WERI-Rb-1 (cell line): ENCODE data around the gene TRIL.

Experiments
- DNase-seq: peaks from one replicate; pipeline ENCODE4 v3.0.0-alpha.2; 2020
- H3K27ac ChIP-seq: fragments of 250-450 bp; sonication (Bioruptor Pico); 2 replicates; pipeline ENCODE4 v1.5.1; 2020; ENCODE audit warnings: mild to moderate bottlenecking, moderate library complexity
- H3K27me3 ChIP-seq: fragments of 250-450 bp; sonication (Bioruptor Pico); 2 replicates; pipeline ENCODE4 v1.5.1; 2021; ENCODE audit warnings: mild to moderate bottlenecking, low read depth, moderate library complexity; ENCODE audit not compliant: insufficient read depth, severe bottlenecking
- H3K36me3 ChIP-seq: fragments of 250-450 bp; sonication (Bioruptor Pico); 2 replicates; pipeline ENCODE4 v1.5.1; 2020; ENCODE audit warnings: mild to moderate bottlenecking, moderate library complexity
- H3K4me3 ChIP-seq: 2 replicates; pipeline ENCODE4 v1.5.1; 2011; ENCODE audit warnings: low read depth, mild to moderate bottlenecking, control low read depth, low read length
- H3K9me3 ChIP-seq: fragments of 250-450 bp; sonication (Bioruptor Pico); 2 replicates; pipeline ENCODE4 v1.5.1; 2021; ENCODE audit warnings: mild to moderate bottlenecking, moderate library complexity; ENCODE audit not compliant: severe bottlenecking
- TF ChIP-seq, protein P1 (sequence below): IDR thresholded peaks from 2 replicates; pipeline ENCODE4 v1.5.1; 2011; ENCODE audit warnings: low read depth, mild to moderate bottlenecking, control low read depth, inconsistent platforms, low read length

TRIL gene

DNA sequence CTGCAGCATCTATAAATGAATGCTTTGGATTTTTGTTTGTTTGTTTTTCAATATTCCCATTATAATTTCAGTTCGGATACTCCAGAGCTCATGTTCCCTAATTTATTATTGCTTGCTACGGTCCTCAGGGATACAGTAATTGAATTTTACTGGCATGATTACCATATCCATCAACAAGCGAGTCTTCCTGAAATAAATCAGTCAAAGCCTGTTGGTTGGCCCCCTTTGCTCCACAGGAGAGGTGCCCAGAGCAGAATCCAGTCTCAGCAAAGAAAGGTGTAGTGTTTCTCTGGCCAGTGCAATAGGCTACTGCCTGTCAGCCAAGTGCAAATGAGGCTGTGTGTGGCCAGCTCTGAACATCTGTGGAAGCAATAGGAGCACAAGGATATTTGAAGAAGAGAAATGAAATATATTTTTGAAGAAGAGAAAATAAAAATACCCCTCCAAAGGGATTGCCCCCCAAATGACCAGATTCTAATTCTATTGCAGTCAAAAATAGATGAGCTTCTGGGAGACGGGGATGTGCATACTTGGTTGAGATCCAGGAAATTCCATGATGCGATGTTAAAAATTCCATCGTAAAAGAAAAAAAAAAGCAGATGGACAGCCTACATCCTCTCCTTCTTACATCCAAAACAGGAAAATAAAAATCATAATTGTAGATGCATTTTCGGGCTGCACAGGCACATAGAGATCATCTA lies 18.1 kb downstream of the TRIL start:
- Histone ChIP-seq H3K27ac (no peak overlapping the region), H3K36me3 (no peaks in the 10 kb centered on the region), H3K4me3 (no peak overlapping the region), H3K9me3 (no peaks in the 10 kb centered on the region), H3K27me3 (peaks cover 5% of the 10 kb centered on the region)
- DNase-seq, result no peak
- TF ChIP-seq, protein P1, sequence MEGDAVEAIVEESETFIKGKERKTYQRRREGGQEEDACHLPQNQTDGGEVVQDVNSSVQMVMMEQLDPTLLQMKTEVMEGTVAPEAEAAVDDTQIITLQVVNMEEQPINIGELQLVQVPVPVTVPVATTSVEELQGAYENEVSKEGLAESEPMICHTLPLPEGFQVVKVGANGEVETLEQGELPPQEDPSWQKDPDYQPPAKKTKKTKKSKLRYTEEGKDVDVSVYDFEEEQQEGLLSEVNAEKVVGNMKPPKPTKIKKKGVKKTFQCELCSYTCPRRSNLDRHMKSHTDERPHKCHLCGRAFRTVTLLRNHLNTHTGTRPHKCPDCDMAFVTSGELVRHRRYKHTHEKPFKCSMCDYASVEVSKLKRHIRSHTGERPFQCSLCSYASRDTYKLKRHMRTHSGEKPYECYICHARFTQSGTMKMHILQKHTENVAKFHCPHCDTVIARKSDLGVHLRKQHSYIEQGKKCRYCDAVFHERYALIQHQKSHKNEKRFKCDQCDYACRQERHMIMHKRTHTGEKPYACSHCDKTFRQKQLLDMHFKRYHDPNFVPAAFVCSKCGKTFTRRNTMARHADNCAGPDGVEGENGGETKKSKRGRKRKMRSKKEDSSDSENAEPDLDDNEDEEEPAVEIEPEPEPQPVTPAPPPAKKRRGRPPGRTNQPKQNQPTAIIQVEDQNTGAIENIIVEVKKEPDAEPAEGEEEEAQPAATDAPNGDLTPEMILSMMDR, result no peak

DNA sequence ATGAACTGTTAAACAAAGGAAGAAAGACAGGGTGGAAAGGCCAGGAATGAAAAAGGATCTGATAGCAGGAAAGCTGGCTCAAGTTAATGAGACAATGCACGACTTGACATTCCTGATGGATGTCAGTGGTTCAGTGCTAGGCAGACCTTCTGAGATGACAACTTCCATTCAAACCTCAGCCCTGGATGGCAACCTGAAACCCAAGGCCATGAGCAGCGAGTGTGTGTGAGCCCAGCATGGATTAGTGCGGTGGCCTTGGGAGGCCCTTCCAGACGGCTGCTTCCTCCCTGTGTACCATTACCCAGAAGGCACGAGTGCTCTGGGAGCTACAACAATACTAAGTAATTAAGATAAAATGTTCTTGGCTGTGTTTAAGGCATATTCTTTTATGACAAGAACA lies 18.8 kb downstream of the TRIL start:
- no peaks in the 10 kb centered on the region for H3K36me3 ChIP-seq
- H3K4me3 ChIP-seq, result no peak overlapping the region
- H3K27me3 ChIP-seq, result peaks cover 8% of the 10 kb centered on the region
- no peak overlapping the region for H3K27ac ChIP-seq
- no peaks in the 10 kb centered on the region for H3K9me3 ChIP-seq
- TF ChIP-seq, protein P1, result no peak
- DNase-seq, result peak; percentile 33

DNA sequence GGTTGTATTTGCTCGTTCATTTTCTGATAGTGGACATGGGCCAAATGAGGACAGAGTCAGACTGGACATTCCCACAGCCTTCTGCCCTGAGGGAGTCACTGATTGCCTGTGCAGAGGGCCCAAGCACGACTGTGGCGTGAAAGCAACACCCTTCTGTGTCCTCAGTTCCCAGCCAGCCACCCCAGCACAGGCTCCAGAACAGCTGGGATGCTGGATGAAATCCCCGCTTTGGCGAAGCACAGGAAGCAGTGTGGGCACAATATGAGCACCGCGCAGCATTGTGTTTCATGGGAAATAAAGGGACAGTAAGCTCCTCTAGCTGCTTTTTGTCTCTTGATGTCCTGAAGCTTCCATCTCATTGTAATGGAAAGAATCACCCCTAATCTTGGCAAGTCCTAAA lies 20.5 kb downstream of the TRIL start:
- no peak overlapping the region for H3K4me3 ChIP-seq
- no peak for DNase-seq
- no peaks in the 10 kb centered on the region for H3K36me3 ChIP-seq
- TF ChIP-seq, protein P1, result no peak
- H3K9me3 ChIP-seq, result no peaks in the 10 kb centered on the region
- no peak overlapping the region for H3K27ac ChIP-seq
- peaks cover 16% of the 10 kb centered on the region for H3K27me3 ChIP-seq

DNA sequence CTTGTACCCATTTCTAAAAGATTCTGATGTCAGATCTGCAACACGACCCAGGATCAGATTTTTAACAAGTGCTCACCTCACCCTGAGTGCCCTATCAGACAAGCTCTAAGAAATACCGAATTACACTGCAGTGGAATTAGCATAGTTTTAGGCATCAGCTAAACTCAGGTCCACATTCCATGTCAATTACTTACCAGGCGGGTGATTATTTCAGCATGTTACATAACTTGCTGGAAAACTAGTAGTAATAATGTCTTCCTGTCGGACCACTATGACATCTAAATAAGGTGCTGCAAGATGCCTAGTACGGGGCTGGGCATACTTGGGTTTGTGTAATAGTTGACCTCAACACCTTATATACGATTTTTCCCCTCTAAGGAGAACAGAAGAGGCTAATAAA lies 21.0 kb downstream of the TRIL start:
- no peaks in the 10 kb centered on the region for H3K9me3 ChIP-seq
- TF ChIP-seq, protein P1, result no peak
- no peak for DNase-seq
- no peak overlapping the region for H3K27ac ChIP-seq
- H3K4me3 ChIP-seq, result no peak overlapping the region
- H3K36me3 ChIP-seq, result no peaks in the 10 kb centered on the region
- peaks cover 19% of the 10 kb centered on the region for H3K27me3 ChIP-seq

DNA sequence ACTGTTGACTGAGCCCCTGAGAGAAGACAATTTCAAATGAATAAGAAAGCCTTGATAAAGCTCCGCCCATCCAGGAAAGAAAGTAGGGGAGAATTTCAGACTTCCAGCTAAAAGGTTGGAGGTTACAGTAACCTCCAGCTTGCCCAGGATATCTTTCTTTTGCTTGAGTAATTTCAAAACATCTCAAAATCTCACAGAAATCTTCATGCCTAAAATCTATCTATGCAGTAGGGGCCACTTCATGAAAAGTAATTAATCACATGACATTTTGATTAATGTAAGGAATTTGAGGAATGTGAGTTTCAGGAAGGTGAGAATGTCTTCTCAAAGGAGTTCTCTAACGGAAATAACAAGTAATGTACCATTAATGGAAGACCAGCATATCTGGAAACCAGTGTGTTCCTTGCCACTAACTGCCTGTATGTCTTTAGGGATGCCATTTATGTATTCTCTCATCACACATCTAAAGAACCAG lies 24.2 kb downstream of the TRIL start:
- DNase-seq, result no peak
- Histone ChIP-seq H3K27me3 (peaks cover 21% of the 10 kb centered on the region), H3K27ac (no peak overlapping the region), H3K9me3 (no peaks in the 10 kb centered on the region), H3K4me3 (no peak overlapping the region), H3K36me3 (no peaks in the 10 kb centered on the region)
- TF ChIP-seq, protein P1, result no peak

DNA sequence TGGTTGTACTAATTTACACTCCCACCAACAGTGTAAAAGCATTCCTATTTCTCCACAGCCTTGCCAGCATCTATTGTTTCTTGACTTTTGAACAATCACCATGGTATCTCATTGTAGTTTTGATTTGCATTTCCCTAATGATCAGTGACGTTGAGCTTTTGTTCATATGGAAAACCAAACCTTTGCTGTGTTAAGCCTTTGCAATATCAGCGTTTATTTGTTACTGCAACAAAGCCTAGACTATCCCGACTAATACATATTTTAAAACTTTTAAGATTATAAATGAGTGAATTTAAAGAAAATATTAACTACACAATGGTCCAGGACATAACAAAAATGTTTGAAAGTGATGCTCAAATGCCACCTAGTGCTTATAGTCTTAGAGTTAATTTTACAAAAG lies 26.6 kb downstream of the TRIL start:
- Histone ChIP-seq H3K9me3 (no peaks in the 10 kb centered on the region), H3K27ac (no peak overlapping the region), H3K36me3 (no peaks in the 10 kb centered on the region), H3K27me3 (peaks cover 20% of the 10 kb centered on the region), H3K4me3 (no peak overlapping the region)
- no peak for DNase-seq
- TF ChIP-seq, protein P1, result no peak
